HepG2 (cell line): Measurements from ENCODE around the gene SORBS2. TPM values are rescaled to one million over a fixed set of nuclear protein-coding genes. Genes with fewer than 3 reads are reported as not detected.

Experiments used
- CEBPG ChIP-seq: IDR thresholded peaks from 2 replicates; pipeline ENCODE4 v1.6.1; 2016
- HMG20B ChIP-seq: conservative IDR thresholded peaks from 2 replicates; pipeline ENCODE4 v1.6.1; 2016; ENCODE audit warnings: missing genetic modification reagents, missing compliant biosample characterization
- ISX ChIP-seq: sonication (generic); formaldehyde crosslinking; conservative IDR thresholded peaks from 2 replicates; pipeline ENCODE4 v1.5.0; 2020; ENCODE audit warnings: missing genetic modification reagents
- KLF11 ChIP-seq: IDR thresholded peaks from 2 replicates; pipeline ENCODE4 v1.6.1; 2016; ENCODE audit warnings: missing compliant biosample characterization
- KLF9 ChIP-seq: IDR thresholded peaks from 2 replicates; pipeline ENCODE4 v1.6.1; 2016; ENCODE audit warnings: low read depth
- NR2C2 ChIP-seq: sonication (generic); formaldehyde crosslinking; IDR thresholded peaks from 2 replicates; pipeline ENCODE4 v1.4.0; 2020; ENCODE audit warnings: missing genetic modification reagents, mild to moderate bottlenecking, moderate library complexity, borderline replicate concordance
- PAX8 ChIP-seq: sonication (generic); formaldehyde crosslinking; IDR thresholded peaks from 2 replicates; pipeline ENCODE4 v1.8.0; 2022; ENCODE audit warnings: mild to moderate bottlenecking, missing genetic modification reagents, borderline replicate concordance
- REXO4 ChIP-seq: sonication (generic); formaldehyde crosslinking; IDR thresholded peaks from 2 replicates; pipeline ENCODE4 v1.8.0; 2022; ENCODE audit warnings: missing genetic modification reagents, mild to moderate bottlenecking, borderline replicate concordance
- RNF2 ChIP-seq: fragments of 450-650 bp; conservative IDR thresholded peaks from 2 replicates; pipeline ENCODE4 v1.6.1; 2016; ENCODE audit warnings: low read depth
- TBL1XR1 ChIP-seq: fragments of 150-350 bp; IDR thresholded peaks from 2 replicates; pipeline ENCODE4 v1.6.1; 2014; ENCODE audit warnings: borderline replicate concordance, low read length; ENCODE audit not compliant: partially characterized antibody
- TCF12 ChIP-seq, 2 experiments: fragments of 450-650 bp in 1 of 2; sonication (generic) in 1 of 2; formaldehyde crosslinking in 1 of 2; IDR thresholded peaks; 2 replicates each; pipeline versions ENCODE4 v1.6.1 to v1.8.0; 2017 to 2022; ENCODE audit warnings: antibody characterized with exemption in 1 of 2, mild to moderate bottlenecking in 1 of 2, missing genetic modification reagents in 1 of 2, moderate library complexity in 1 of 2
- TCF7L2 ChIP-seq: IDR thresholded peaks from 2 replicates; pipeline ENCODE4 v1.6.1; 2011; ENCODE audit warnings: mild to moderate bottlenecking, low read depth, low read length, moderate library complexity
- ZFP41 ChIP-seq: sonication (generic); formaldehyde crosslinking; IDR thresholded peaks from 2 replicates; pipeline ENCODE4 v1.4.0; 2020; ENCODE audit warnings: mild to moderate bottlenecking, missing genetic modification reagents, borderline replicate concordance
- ZMYM2 ChIP-seq: sonication (generic); formaldehyde crosslinking; IDR thresholded peaks from 2 replicates; pipeline ENCODE4 v1.8.0; 2022; ENCODE audit warnings: mild to moderate bottlenecking, missing genetic modification reagents
- ZNF17 ChIP-seq: sonication (generic); formaldehyde crosslinking; IDR thresholded peaks from 2 replicates; pipeline ENCODE4 v1.5.0; 2020; ENCODE audit warnings: mild to moderate bottlenecking, missing genetic modification reagents
- ZNF225 ChIP-seq: sonication (generic); formaldehyde crosslinking; IDR thresholded peaks from 2 replicates; pipeline ENCODE4 v1.4.0; 2020; ENCODE audit warnings: mild to moderate bottlenecking, missing genetic modification reagents
- ZNF260 ChIP-seq: sonication (generic); formaldehyde crosslinking; IDR thresholded peaks from 2 replicates; pipeline ENCODE4 v1.4.0; 2020; ENCODE audit warnings: missing genetic modification reagents, low read depth, mild to moderate bottlenecking, borderline replicate concordance
- ZNF430 ChIP-seq: sonication (generic); formaldehyde crosslinking; IDR thresholded peaks from 2 replicates; pipeline ENCODE4 v1.9.0; 2021; ENCODE audit warnings: mild to moderate bottlenecking, missing genetic modification reagents
- ZNF598 ChIP-seq: sonication (generic); formaldehyde crosslinking; IDR thresholded peaks from 2 replicates; pipeline ENCODE4 v1.5.1; 2020; ENCODE audit warnings: mild to moderate bottlenecking, missing genetic modification reagents, borderline replicate concordance
- ZNF878 ChIP-seq: sonication (generic); formaldehyde crosslinking; IDR thresholded peaks from 2 replicates; pipeline ENCODE4 v1.8.1; 2023; ENCODE audit warnings: mild to moderate bottlenecking, missing genetic modification reagents, moderate library complexity
- ZSCAN25 ChIP-seq: sonication (generic); formaldehyde crosslinking; IDR thresholded peaks from 2 replicates; pipeline ENCODE4 v1.8.0; 2022; ENCODE audit warnings: mild to moderate bottlenecking, missing genetic modification reagents
- ZSCAN29 ChIP-seq: sonication (generic); formaldehyde crosslinking; conservative IDR thresholded peaks from 2 replicates; pipeline ENCODE4 v1.4.0; 2020; ENCODE audit warnings: mild to moderate bottlenecking, missing genetic modification reagents
- polyA plus RNA-seq, 8 experiments: library from polyadenylated mRNA; depleted of rRNA in 3 of 8; stranded (reverse) in 7 of 8; unstranded in 1 of 8; fragments of >200 nt; fragmentation: Illumina TruSeq in 4 of 8; extraction: Trizol in 4 of 8; gene quantifications; 2 replicates each; pipeline versions ENCODE4 v1.2.1 to v1.2.3, GENCODE V29; 2011 to 2016; ENCODE audit warnings: low read depth in 4 of 8, missing spikeins in 1 of 8, mixed read lengths in 1 of 8; ENCODE audit not compliant: insufficient read depth in 1 of 8
- total RNA-seq, 5 experiments: library from RNA; depleted of rRNA; stranded (reverse); fragments of >200 nt; fragmentation: Illumina TruSeq; extraction: Trizol; gene quantifications; 2 replicates each; pipeline ENCODE4 v1.2.3, GENCODE V29; 2016; ENCODE audit warnings: low read depth in 1 of 5
- TF ChIP-seq, protein P1 (sequence below): sonication (generic); formaldehyde crosslinking; IDR thresholded peaks from 2 replicates; pipeline ENCODE4 v1.4.0; 2020; ENCODE audit warnings: missing genetic modification reagents
- TF ChIP-seq, protein P2 (sequence below), 2 experiments: IDR thresholded peaks; 2 replicates each; pipeline ENCODE4 v1.6.1; 2011 to 2012; ENCODE audit warnings: low read length in 2 of 2, borderline replicate concordance in 1 of 2, low read depth in 1 of 2, mild to moderate bottlenecking in 1 of 2, moderate library complexity in 1 of 2
- TF ChIP-seq, protein P3 (sequence below): sonication (generic); formaldehyde crosslinking; IDR thresholded peaks from 2 replicates; pipeline ENCODE4 v1.4.0; 2020; ENCODE audit warnings: missing genetic modification reagents; ENCODE audit errors: not compliant biosample characterization

The SORBS2 gene
- total and polyA plus RNA-seq, 2 of the 13 experiments (the other 11 are each of a cell fraction or from before 2014, with no cell fraction given) = 25.0 to 80.5 TPM

DNA sequence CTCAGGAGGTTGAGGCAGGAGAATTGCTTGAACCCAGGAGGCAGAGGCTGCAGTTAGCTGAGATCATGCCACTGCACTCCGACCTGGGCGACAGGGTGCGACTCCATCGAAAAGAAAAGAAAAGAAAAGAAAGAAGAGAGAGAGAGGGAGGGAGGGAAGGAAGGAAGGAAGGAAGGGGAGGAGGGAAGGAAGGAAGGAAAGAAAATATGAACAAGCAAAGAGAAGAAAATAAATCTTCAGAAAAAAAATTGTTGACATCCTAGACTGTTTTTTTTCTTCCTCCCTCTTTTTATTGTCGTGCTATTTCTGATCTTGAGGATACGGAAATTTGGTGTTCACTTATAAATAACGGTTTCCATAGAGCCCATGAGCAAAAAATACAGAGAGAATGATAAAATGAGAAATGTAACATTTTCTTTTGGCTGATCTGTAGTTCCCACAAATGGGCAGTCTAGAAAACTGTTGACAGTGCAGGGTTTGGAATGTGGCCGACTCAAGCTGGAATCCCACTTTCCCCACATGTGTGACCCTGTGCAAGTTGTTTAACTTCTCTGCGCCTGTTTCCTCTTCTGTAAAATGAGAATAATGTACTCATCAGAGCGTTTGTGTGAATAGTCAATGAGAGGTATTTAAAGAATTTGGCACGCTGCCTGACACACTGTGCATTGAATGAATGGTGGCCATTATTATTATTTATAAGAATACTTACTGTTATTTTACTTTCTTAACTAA, 19.4 kb downstream of the SORBS2 start (continued):
- TF ChIP-seq, protein P1, sequence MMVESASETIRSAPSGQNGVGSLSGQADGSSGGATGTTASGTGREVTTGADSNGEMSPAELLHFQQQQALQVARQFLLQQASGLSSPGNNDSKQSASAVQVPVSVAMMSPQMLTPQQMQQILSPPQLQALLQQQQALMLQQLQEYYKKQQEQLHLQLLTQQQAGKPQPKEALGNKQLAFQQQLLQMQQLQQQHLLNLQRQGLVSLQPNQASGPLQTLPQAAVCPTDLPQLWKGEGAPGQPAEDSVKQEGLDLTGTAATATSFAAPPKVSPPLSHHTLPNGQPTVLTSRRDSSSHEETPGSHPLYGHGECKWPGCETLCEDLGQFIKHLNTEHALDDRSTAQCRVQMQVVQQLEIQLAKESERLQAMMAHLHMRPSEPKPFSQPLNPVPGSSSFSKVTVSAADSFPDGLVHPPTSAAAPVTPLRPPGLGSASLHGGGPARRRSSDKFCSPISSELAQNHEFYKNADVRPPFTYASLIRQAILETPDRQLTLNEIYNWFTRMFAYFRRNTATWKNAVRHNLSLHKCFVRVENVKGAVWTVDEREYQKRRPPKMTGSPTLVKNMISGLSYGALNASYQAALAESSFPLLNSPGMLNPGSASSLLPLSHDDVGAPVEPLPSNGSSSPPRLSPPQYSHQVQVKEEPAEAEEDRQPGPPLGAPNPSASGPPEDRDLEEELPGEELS = 0 out of 2 replicates have a peak, but pooled peaks have one; percentile 23
- TF ChIP-seq ZNF225 (no peak), CEBPG (CRISPR knock-in tag) (0 out of 2 replicates have a peak, but pooled peaks have one; percentile 9), RNF2 (no peak), PAX8 (CRISPR knock-in tag) (no peak), KLF9 (CRISPR knock-in tag) (no peak), ZNF598 (CRISPR knock-in tag) (no peak), NR2C2 (CRISPR knock-in tag) (no peak), ZMYM2 (CRISPR knock-in tag) (no peak), ZNF17 (CRISPR knock-in tag) (no peak), ZFP41 (no peak), TCF7L2 (no peak), ZNF878 (CRISPR knock-in tag) (no peak), ZSCAN29 (CRISPR knock-in tag) (no peak), REXO4 (CRISPR knock-in tag) (no peak), TCF12 (IDR thresholded peaks at IDR 0.05) (no peak), TCF12 (CRISPR knock-in tag; IDR thresholded peaks at IDR 0.05) (no peak), TBL1XR1 (no peak), KLF11 (CRISPR knock-in tag) (no peak), ZNF260 (CRISPR knock-in tag) (no peak), ISX (CRISPR knock-in tag) (no peak), HMG20B (CRISPR knock-in tag) (no peak), ZNF430 (CRISPR knock-in tag) (no peak), ZSCAN25 (no peak)
- TF ChIP-seq, protein P2, sequence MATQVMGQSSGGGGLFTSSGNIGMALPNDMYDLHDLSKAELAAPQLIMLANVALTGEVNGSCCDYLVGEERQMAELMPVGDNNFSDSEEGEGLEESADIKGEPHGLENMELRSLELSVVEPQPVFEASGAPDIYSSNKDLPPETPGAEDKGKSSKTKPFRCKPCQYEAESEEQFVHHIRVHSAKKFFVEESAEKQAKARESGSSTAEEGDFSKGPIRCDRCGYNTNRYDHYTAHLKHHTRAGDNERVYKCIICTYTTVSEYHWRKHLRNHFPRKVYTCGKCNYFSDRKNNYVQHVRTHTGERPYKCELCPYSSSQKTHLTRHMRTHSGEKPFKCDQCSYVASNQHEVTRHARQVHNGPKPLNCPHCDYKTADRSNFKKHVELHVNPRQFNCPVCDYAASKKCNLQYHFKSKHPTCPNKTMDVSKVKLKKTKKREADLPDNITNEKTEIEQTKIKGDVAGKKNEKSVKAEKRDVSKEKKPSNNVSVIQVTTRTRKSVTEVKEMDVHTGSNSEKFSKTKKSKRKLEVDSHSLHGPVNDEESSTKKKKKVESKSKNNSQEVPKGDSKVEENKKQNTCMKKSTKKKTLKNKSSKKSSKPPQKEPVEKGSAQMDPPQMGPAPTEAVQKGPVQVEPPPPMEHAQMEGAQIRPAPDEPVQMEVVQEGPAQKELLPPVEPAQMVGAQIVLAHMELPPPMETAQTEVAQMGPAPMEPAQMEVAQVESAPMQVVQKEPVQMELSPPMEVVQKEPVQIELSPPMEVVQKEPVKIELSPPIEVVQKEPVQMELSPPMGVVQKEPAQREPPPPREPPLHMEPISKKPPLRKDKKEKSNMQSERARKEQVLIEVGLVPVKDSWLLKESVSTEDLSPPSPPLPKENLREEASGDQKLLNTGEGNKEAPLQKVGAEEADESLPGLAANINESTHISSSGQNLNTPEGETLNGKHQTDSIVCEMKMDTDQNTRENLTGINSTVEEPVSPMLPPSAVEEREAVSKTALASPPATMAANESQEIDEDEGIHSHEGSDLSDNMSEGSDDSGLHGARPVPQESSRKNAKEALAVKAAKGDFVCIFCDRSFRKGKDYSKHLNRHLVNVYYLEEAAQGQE (IDR thresholded peaks at IDR 0.05; ENCODE audit: borderline replicate concordance in 1 of 2, low read depth in 1 of 2, low read length in 2 of 2) = no peak
- TF ChIP-seq, protein P3, sequence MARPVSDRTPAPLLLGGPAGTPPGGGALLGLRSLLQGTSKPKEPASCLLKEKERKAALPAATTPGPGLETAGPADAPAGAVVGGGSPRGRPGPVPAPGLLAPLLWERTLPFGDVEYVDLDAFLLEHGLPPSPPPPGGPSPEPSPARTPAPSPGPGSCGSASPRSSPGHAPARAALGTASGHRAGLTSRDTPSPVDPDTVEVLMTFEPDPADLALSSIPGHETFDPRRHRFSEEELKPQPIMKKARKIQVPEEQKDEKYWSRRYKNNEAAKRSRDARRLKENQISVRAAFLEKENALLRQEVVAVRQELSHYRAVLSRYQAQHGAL (CRISPR knock-in tag) = no peak
